Fibroblast of peridontal ligament (primary cell): ENCODE measurements around the gene FHAD1.

ENCODE experiments used
- DNase-seq: peaks from one replicate; pipeline ENCODE4 v3.0.0-alpha.2; 2010; ENCODE audit errors: extremely low read depth

Gene FHAD1

GRCh38 chr1:15248216-15248615 is 1.2 kb downstream of the FHAD1 start:
- DNase-seq = no peak

- DNase-seq = no peak
Observed at GRCh38 chr1:15249081-15249480, 2.1 kb downstream of the FHAD1 start.

- DNase-seq = no peak
Observed at GRCh38 chr1:15251857-15252835, 5.1 kb downstream of the FHAD1 start.

DNA sequence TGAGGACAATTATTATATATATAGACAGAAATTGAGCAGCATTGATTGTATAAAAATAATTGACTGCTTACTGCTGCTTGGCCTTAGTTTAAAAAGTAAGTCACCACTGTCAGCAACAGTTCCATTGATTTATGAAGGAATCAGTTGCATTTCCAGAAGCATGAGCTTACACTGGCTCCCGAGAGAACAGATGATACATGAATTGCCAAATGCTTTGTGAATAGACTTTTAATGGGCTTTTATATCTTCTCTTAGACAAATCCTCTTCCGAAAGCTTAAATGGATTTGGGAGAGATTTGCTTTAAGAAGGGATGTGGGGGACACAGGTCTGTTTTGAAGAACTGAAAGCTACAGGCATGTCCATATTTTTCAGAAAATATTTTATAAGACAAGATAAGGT is 7.5 kb downstream of the FHAD1 start:
- no peak for DNase-seq

- DNase-seq = no peak
Observed at GRCh38 chr1:15255582-15256149, 8.6 kb downstream of the FHAD1 start.

- DNase-seq = no peak
Observed at GRCh38 chr1:15256584-15256983, 9.6 kb downstream of the FHAD1 start.

GRCh38 chr1:15257309-15257708 is 10.3 kb downstream of the FHAD1 start:
- no peak for DNase-seq

DNA sequence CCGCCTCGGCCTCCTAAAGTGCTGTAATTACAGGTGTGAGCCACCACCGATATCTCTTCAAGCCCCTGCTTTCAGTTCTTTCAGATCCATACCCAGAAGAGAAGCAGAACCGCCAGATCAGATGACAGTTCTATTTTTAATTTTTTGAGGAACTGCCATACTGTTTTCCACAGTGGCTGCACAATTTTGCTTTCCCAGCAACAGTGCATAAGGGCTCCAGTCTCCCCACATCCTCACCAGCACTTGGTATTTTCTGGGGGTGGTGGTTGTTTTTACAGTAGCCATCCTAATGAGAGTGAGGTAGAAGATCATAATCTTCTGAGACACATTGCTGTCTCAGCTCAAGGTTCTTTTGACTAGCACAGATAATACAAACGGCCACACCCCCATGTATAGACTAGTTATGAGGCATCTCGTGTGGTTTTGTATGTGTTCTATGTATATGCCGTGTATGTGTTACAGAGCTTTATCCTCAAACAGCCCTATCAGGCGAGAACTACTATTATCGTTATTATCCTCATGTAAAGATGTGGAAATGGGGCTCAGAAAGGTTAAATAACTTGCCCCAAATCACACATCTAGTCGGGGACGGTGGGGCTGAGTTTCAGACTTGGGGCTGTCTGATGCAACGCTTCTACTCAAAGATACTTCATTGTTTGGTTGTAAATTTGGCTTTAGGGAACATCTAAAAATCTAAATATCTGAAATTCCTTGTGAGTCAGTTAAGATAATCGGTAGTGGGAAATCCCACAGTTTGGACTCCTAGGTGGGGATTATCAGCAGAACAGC is 12.0 kb downstream of the FHAD1 start:
- no peak for DNase-seq

DNA sequence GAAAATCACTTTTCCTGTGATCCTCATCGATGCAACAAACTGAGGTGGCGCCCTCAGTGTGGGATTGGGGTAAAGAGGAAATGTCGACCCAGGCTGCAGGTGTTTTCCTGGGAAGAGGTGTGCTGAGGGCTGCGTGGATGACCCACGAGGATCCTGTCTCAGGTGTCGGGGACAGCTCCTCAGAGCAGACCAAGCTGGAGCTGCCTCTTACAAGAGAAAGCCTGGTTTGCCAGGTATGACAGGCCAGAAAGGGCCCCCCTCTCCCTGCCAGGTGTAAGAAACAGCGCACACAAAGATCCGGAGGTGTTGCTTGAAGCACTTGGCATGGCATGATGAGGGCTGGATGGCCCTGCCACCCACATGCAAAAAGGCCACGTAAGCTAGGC is 12.6 kb downstream of the FHAD1 start:
- no peak for DNase-seq

- DNase-seq = no peak
Observed at GRCh38 chr1:15260418-15261154, 13.6 kb downstream of the FHAD1 start.

DNA sequence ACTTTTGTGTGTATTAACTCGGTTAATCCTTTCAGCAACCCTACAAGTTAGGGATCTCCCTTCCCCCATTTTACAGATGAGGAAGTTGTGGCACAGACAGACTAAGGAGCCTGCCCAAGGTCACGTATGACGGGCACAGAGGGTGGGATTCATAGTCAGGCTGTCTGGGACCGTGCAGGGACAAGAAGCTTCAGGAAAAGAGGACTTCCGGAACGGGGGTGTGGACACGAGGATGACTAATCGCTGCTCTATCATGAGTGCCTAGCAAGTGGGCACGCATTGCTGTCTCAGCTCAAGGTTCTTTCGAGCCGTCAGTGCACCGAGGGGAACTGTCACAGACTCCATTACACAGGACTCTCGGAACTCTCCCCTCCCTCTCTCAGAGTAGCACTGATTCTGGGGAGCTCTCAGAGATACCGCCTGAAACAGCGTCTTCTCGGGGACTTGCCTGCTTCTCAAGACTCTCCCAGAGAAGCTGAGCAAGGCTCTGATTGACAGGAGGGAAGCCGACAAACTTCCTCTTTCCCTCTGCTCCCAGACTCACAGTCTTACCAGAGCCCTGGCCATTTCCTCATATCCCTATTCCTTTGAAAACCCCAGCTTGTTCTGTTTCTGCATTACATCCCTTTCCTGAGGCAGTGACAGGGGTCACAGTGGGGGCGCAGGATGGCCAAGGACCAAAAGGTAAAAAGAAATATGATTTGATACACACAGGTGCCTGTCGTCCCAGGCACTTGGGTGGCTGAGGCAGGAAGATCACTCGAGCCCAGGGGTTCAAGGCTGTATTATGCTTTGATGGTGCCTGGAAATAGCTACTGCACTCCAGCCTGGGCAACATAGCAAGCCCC is 14.4 kb downstream of the FHAD1 start:
- no peak for DNase-seq

GRCh38 chr1:15262003-15262377 is 15.0 kb downstream of the FHAD1 start:
- DNase-seq = no peak

DNA sequence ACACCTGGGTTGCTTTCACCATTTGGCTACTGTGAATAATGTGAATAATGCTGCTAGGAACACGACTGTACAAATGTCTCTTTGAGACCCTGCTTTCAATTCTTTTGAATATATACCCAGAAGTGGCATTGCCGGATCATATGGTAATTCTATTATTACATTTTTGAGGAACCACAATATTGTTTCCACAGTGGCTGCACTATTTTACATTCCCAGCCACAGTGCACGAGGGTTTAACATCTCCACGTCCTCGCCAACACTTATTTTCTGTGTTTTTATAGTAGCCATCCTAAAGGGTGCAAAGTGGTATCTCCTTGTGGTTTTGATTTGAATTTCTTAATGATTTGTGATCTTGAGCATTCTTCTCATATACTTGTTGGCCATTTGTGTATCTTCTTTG is 15.7 kb downstream of the FHAD1 start:
- DNase-seq = no peak

DNA sequence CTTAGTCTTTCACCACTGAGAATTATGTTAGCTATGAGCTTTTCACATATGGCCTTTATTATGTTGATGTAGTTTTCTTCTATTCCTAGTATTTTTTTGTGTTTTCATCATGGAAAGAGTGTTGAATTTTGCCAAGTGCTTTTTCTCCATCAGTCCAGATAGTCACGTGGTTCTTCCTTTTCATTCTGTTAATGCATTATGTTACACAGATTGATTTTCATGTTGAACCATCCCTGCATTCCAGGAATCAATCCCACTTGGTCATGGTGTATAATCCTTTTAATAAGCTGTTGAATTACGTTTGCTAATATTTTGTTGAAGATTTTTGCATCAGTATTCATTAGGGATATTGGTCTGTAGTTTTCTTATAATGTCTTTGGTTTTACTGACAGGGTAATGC is 17.7 kb downstream of the FHAD1 start:
- DNase-seq = no peak

- DNase-seq = no peak
Observed at GRCh38 chr1:15271196-15271595, 24.2 kb downstream of the FHAD1 start.

- DNase-seq = peak; percentile 78
Observed at GRCh38 chr1:15272009-15272781, 25.2 kb downstream of the FHAD1 start.

GRCh38 chr1:15272782-15273127 is 25.7 kb downstream of the FHAD1 start:
- no peak for DNase-seq

- no peak for DNase-seq
Observed at GRCh38 chr1:15273274-15273673, 26.3 kb downstream of the FHAD1 start.

- no peak for DNase-seq
Observed at GRCh38 chr1:15275921-15276683, 29.1 kb downstream of the FHAD1 start.
